H1 (cell line): ENCODE data around the gene OTUD5. TPM values are rescaled to one million over a fixed set of nuclear protein-coding genes. Genes with fewer than 3 reads are reported as not detected.

Source experiments
- CTCF ChIA-PET: fragments of 300-600 bp; sonication (Branson Sonifier 250); formaldehyde crosslinking; loops from one replicate; lab custom pipeline; 2021; ENCODE audit not compliant: partially characterized antibody; lab: Charles Lee
- POLR2A ChIA-PET: fragments of 300-600 bp; sonication (Branson Sonifier 250); formaldehyde crosslinking; loops from one replicate; lab custom pipeline; 2021; ENCODE audit warnings: inconsistent platforms; ENCODE audit not compliant: partially characterized antibody; lab: Charles Lee
- DNase-seq, 2 experiments: peaks; one replicate each; pipeline versions ENCODE4 v3.0.0 to v3.0.0-alpha.2; 2010 to 2022; ENCODE audit warnings: low spot score in 2 of 2, low read depth in 1 of 2, mixed read lengths in 1 of 2
- FAIRE-seq: peaks from 2 replicates; lab custom pipeline; 2011; peaks lifted over from hg19 to GRCh38; lab: Jason Lieb, UNC
- H2AFZ ChIP-seq: 2 replicates; pipeline ENCODE4 v1.8.1; 2012; ENCODE audit warnings: low read length, inconsistent platforms
- H2AK5ac ChIP-seq: 2 replicates; pipeline ENCODE4 v1.6.1; 2013; ENCODE audit warnings: low read depth, low read length
- H2BK120ac ChIP-seq: replicated peaks from 2 replicates; pipeline ENCODE3; 2013; ENCODE audit warnings: low read depth, low read length, inconsistent platforms
- H2BK12ac ChIP-seq: 2 replicates; pipeline ENCODE4 v1.6.1; 2013; ENCODE audit warnings: low read depth, low read length
- H2BK15ac ChIP-seq: 2 replicates; pipeline ENCODE4 v1.6.1; 2013; ENCODE audit warnings: low read length
- H2BK20ac ChIP-seq: 2 replicates; pipeline ENCODE4 v1.6.1; 2013; ENCODE audit warnings: low read length
- H2BK5ac ChIP-seq: 2 replicates; pipeline ENCODE4 v1.6.1; 2013; ENCODE audit warnings: low read depth, low read length
- H3K14ac ChIP-seq: 2 replicates; pipeline ENCODE4 v1.6.1; 2013; ENCODE audit warnings: inconsistent platforms; ENCODE audit not compliant: insufficient read length
- H3K18ac ChIP-seq: 2 replicates; pipeline ENCODE4 v1.6.1; 2013; ENCODE audit warnings: low read length; ENCODE audit errors: extremely low read depth
- H3K23ac ChIP-seq: 2 replicates; pipeline ENCODE4 v1.6.1; 2013; ENCODE audit warnings: inconsistent platforms; ENCODE audit not compliant: insufficient read length
- H3K23me2 ChIP-seq: 2 replicates; pipeline ENCODE4 v1.6.1; 2013; ENCODE audit warnings: low read depth, low read length
- H3K27ac ChIP-seq: 2 replicates; pipeline ENCODE4 v1.6.1; 2011; ENCODE audit warnings: low read depth, low read length, inconsistent platforms
- H3K27me3 ChIP-seq, 4 experiments: replicated peaks in 1 of 4; 1 replicate in 1 of 4; 2 replicates in 3 of 4; pipeline versions ENCODE4 v1.6.1 to v1.8.1; 2011 to 2013; ENCODE audit warnings: low read length in 3 of 4, mild to moderate bottlenecking in 3 of 4, inconsistent platforms in 2 of 4, mixed read lengths in 2 of 4, moderate library complexity in 1 of 4; ENCODE audit not compliant: control insufficient read depth in 3 of 4, insufficient read depth in 3 of 4; ENCODE audit errors: extremely low read depth in 1 of 4
- H3K36me3 ChIP-seq, 4 experiments: 2 replicates each; pipeline versions ENCODE4 v1.6.1 to v1.8.1; 2011 to 2013; ENCODE audit warnings: mild to moderate bottlenecking in 4 of 4, low read length in 3 of 4, moderate library complexity in 2 of 4, control low read depth in 1 of 4, inconsistent platforms in 1 of 4; ENCODE audit not compliant: insufficient read depth in 4 of 4, control insufficient read depth in 2 of 4
- H3K4ac ChIP-seq: replicated peaks from 2 replicates; pipeline ENCODE3; 2013; ENCODE audit warnings: low read length, low read depth, mixed read lengths, inconsistent platforms; ENCODE audit not compliant: insufficient read length
- H3K4me1 ChIP-seq, 4 experiments: replicated peaks in 1 of 4; 1 replicate in 1 of 4; 2 replicates in 3 of 4; pipeline versions ENCODE4 v1.6.1 to v1.8.1; 2011 to 2013; ENCODE audit warnings: low read length in 3 of 4, inconsistent platforms in 2 of 4, mixed read lengths in 1 of 4; ENCODE audit not compliant: insufficient read depth in 4 of 4, control insufficient read depth in 3 of 4
- H3K4me2 ChIP-seq, 2 experiments: 2 replicates each; pipeline versions ENCODE4 v1.6.1 to v1.8.1; 2011 to 2013; ENCODE audit warnings: low read depth in 2 of 2, low read length in 2 of 2, control low read depth in 1 of 2, inconsistent platforms in 1 of 2, mild to moderate bottlenecking in 1 of 2; ENCODE audit not compliant: insufficient read depth in 1 of 2
- H3K4me3 ChIP-seq, 4 experiments: fragments of 200-600, 300-600 bp in 1 of 4; sonication (generic), shearing (Covaris generic), sonication (Bioruptor Twin) in 1 of 4; 2 replicates each; pipeline versions ENCODE4 v1.5.1 to v1.8.1; 2011 to 2016; ENCODE audit warnings: low read length in 4 of 4, low read depth in 3 of 4, control low read depth in 2 of 4, inconsistent platforms in 2 of 4, mild to moderate bottlenecking in 2 of 4, mixed read lengths in 1 of 4, moderate library complexity in 1 of 4; ENCODE audit not compliant: insufficient read depth in 2 of 4; ENCODE audit errors: extremely low read depth in 1 of 4
- H3K56ac ChIP-seq: replicated peaks from 2 replicates; pipeline ENCODE3; 2013; ENCODE audit warnings: low read depth, mild to moderate bottlenecking, mixed read lengths, low read length, inconsistent platforms; ENCODE audit not compliant: insufficient read length
- H3K79me1 ChIP-seq: 2 replicates; pipeline ENCODE4 v1.6.1; 2013; ENCODE audit warnings: low read depth, low read length, control low read depth
- H3K79me2 ChIP-seq, 2 experiments: 2 replicates each; pipeline versions ENCODE4 v1.6.1 to v1.8.1; 2012 to 2013; ENCODE audit warnings: low read length in 2 of 2, mild to moderate bottlenecking in 2 of 2, inconsistent platforms in 1 of 2; ENCODE audit not compliant: insufficient read depth in 2 of 2, control insufficient read depth in 1 of 2
- H3K9ac ChIP-seq, 4 experiments: replicated peaks in 1 of 4; 1 replicate in 1 of 4; 2 replicates in 3 of 4; pipeline versions ENCODE4 v1.6.1 to v1.8.1; 2011 to 2013; ENCODE audit warnings: low read depth in 3 of 4, low read length in 3 of 4, control low read depth in 2 of 4, mild to moderate bottlenecking in 2 of 4, moderate library complexity in 2 of 4, inconsistent platforms in 1 of 4; ENCODE audit errors: extremely low read depth in 1 of 4
- H3K9me3 ChIP-seq, 2 experiments: 2 replicates each; pipeline versions ENCODE4 v1.6.1 to v1.8.1; 2012 to 2013; ENCODE audit warnings: mild to moderate bottlenecking in 2 of 2, moderate library complexity in 2 of 2, control low read depth in 1 of 2, inconsistent platforms in 1 of 2, low read depth in 1 of 2, low read length in 1 of 2, mixed read lengths in 1 of 2; ENCODE audit not compliant: insufficient read depth in 2 of 2
- H4K20me1 ChIP-seq, 2 experiments: replicated peaks in 1 of 2; 2 replicates each; pipeline versions ENCODE3 to v1.8.1; 2011 to 2013; ENCODE audit warnings: inconsistent platforms in 2 of 2, low read length in 2 of 2, mild to moderate bottlenecking in 1 of 2; ENCODE audit not compliant: insufficient read depth in 2 of 2, control insufficient read depth in 1 of 2
- H4K5ac ChIP-seq: 2 replicates; pipeline ENCODE4 v1.6.1; 2013; ENCODE audit warnings: low read length, low read depth, mixed read lengths, inconsistent platforms; ENCODE audit not compliant: insufficient read length
- H4K8ac ChIP-seq: 2 replicates; pipeline ENCODE4 v1.8.0; 2013; ENCODE audit warnings: mild to moderate bottlenecking, moderate library complexity, low read length, inconsistent platforms; ENCODE audit not compliant: insufficient read depth; ENCODE audit errors: extremely low read depth
- H4K91ac ChIP-seq: replicated peaks from 2 replicates; pipeline ENCODE3; 2013; ENCODE audit warnings: low read length, mixed read lengths, inconsistent platforms; ENCODE audit not compliant: insufficient read length
- CREB1 ChIP-seq: IDR thresholded peaks from 2 replicates; pipeline ENCODE4 v1.6.1; 2012; ENCODE audit warnings: inconsistent platforms
- EP300 ChIP-seq, 2 experiments: IDR thresholded peaks; 1 replicate in 1 of 2; 2 replicates in 1 of 2; pipeline ENCODE4 v1.6.1; 2011 to 2012; ENCODE audit warnings: low read depth in 2 of 2, low read length in 2 of 2, mild to moderate bottlenecking in 2 of 2, borderline replicate concordance in 1 of 2, inconsistent platforms in 1 of 2, moderate library complexity in 1 of 2
- NRF1 ChIP-seq: IDR thresholded peaks from 2 replicates; pipeline ENCODE4 v1.6.1; 2011; ENCODE audit warnings: mild to moderate bottlenecking, low read depth, low read length, improper control_type of control experiment
- POLR2AphosphoS5 ChIP-seq: IDR thresholded peaks from 2 replicates; pipeline ENCODE4 v1.6.1; 2011; ENCODE audit warnings: low read depth, low read length
- RNF2 ChIP-seq: fragments of 200-900, 300-1000 bp; sonication (generic); IDR thresholded peaks from 2 replicates; pipeline ENCODE4 v1.7.1; 2016; ENCODE audit warnings: borderline replicate concordance, low read depth, mild to moderate bottlenecking, antibody characterized with exemption, low read length; ENCODE audit not compliant: poor library complexity, severe bottlenecking; ENCODE audit errors: missing control alignments
- SAP30 ChIP-seq: fragments of 300-600 bp; sonication (generic); IDR thresholded peaks from 2 replicates; pipeline ENCODE4 v1.7.1; 2012; ENCODE audit warnings: low read length, moderate library complexity, mild to moderate bottlenecking, inconsistent platforms; ENCODE audit not compliant: insufficient read depth, insufficient replicate concordance
- TBP ChIP-seq: IDR thresholded peaks from 2 replicates; pipeline ENCODE4 v1.6.1; 2011; ENCODE audit warnings: low read depth, low read length, improper control_type of control experiment
- TEAD4 ChIP-seq: IDR thresholded peaks from 2 replicates; pipeline ENCODE4 v1.6.1; 2012; ENCODE audit warnings: low read depth, low read length, inconsistent platforms, mixed read lengths
- WGBS, 2 experiments: shearing (Covaris generic) in 1 of 2; methylation state at CpG; one replicate each; pipeline versions ENCODE4 v1.1.6 to v1.1.7; 2013 to 2015; ENCODE audit warnings: low lambda C conversion rate in 2 of 2, mixed read lengths in 2 of 2, inconsistent platforms in 1 of 2, low coverage in 1 of 2, missing lambda C conversion rate in 1 of 2; ENCODE audit not compliant: insufficient replicate concordance in 2 of 2, insufficient coverage in 1 of 2, insufficient read length in 1 of 2; ENCODE audit errors: extremely low coverage in 1 of 2, missing lambda C conversion rate in 1 of 2; 5-methylcytosine and 5-hydroxymethylcytosine counted together
- polyA plus RNA-seq, 7 experiments: library from polyadenylated mRNA; depleted of rRNA in 3 of 7; stranded (reverse) in 5 of 7; unstranded in 2 of 7; fragments of >200 nt in 5 of 7; fragments of 200-250 nt in 2 of 7; gene quantifications; 1 replicate in 5 of 7; 2 replicates in 1 of 7; 4 replicates in 1 of 7; pipeline versions ENCODE4 v1.2.1 to v1.2.3, GENCODE V29; 2011 to 2013; ENCODE audit warnings: missing spikeins in 2 of 7, mixed read lengths in 2 of 7
- total RNA-seq: library from RNA; stranded (reverse); fragmentation: NEBNext Ultra II Directional; extraction: Animal tissue kit (Norgen Biotek cat#: 25700); gene quantifications from 2 replicates; pipeline ENCODE4 v1.2.1, GENCODE V29; 2021

OTUD5 gene
- total and polyA plus RNA-seq, 2 of the 8 experiments (the other 6 are each of a cell fraction or from before 2014, with no cell fraction given): 46.3 to 53.5 TPM

DNA sequence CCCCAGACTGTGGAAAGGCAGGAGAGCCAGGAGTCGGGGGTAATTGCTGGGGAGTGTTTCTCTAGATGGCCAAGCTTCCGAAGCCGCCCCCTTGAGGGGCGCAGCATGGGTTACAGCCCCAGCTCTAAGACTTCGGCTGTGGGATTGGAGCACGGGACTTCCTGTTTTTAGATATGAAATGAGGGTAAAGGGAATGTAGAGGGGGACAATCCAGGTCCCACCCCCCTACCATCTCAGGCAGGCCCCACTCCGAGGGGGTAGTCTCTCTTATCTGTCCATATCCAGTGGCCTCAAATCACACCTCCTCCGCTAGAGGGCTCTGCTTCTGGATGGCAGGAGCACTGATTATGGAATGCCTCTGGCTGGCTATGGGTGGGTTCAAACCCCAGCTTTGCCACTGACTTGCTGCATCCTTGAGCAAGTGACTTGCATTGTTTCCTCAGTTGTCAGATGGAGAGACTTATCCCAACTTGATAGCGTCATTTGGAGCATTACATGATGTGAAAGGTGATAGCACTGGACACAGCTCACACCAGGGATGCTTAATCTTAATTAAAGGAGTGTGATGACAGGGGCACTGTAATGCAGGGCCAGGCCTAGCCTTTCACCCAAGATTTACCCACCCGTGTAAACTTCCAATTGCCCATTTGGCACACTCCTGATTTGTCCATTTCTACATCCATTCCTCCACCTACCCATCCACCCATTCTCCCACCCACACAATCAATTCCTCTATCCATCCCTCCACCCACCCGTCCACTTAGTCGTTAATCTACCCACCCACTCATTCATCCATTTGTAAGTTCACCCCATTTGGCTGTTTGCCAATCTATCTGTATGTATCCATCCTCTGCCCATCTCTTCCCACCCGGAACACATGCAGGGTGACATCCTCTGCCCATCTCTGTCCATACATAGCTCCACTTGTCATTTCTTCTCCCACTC is 15.1 kb upstream of the OTUD5 start:
- FAIRE-seq (peak; percentile 98), DNase-seq (peak in 1 of 2 experiments; percentile 54)
- peak overlapping the region in 1 of 4 experiments; percentile 7; a peak in 2 of 7 replicates for H3K9ac ChIP-seq
- no peak overlapping the region for H3K14ac ChIP-seq
- no peak overlapping the region for H2BK12ac ChIP-seq
- H4K91ac ChIP-seq: no peak overlapping the region
- peak overlapping the region; percentile 39 to 70 (median 50) for H3K4me3 ChIP-seq
- peaks cover 2 to 4% of the 10 kb centered on the region in 2 experiments for H4K20me1 ChIP-seq
- POLR2A ChIA-PET: interaction anchor here (0.7 to 9.0 kb wide), 19 partner anchors 10 to 132 kb away, joined by 3 to 70 read pairs (median 7); partner anchors contain the start of genes GRIPAP1, OTUD5, PQBP1 and SLC35A2
- H3K23me2 ChIP-seq: peaks cover 4% of the 10 kb centered on the region; the same call in 1 of the 2 replicates
- H2BK15ac ChIP-seq: no peak overlapping the region
- no peak overlapping the region for H2BK120ac ChIP-seq
- CTCF ChIA-PET: interaction anchor here (1.0 to 2.5 kb wide), 14 partner anchors 10 to 185 kb away, joined by 3 to 15 read pairs (median 3); no protein-coding TSS in a partner anchor
- H3K36me3 ChIP-seq: peaks cover 2 to 20% (median 12%) of the 10 kb centered on the region in 4 experiments; a peak in 5 of 8 replicates
- no peaks in the 10 kb centered on the region for H3K79me1 ChIP-seq
- H3K27me3 ChIP-seq: no peaks in the 10 kb centered on the region
- H4K8ac ChIP-seq: peak overlapping the region; percentile 62; the same call in 1 of the 2 replicates
- no peak overlapping the region for H4K5ac ChIP-seq
- no peak overlapping the region for H3K23ac ChIP-seq
- no peaks in the 10 kb centered on the region for H3K9me3 ChIP-seq
- no peak overlapping the region for H2BK5ac ChIP-seq
- no peak overlapping the region for H2BK20ac ChIP-seq
- H3K4ac ChIP-seq: no peak overlapping the region
- no peak overlapping the region for H3K18ac ChIP-seq
- H3K56ac ChIP-seq: no peak overlapping the region
- WGBS, 2 experiments: 48% methylated on average over 7 of the region's 13 CpGs; no CpG with 5 or more reads in 1 of the 2 experiments
- H2AK5ac ChIP-seq: no peak overlapping the region
- H3K4me1 ChIP-seq: peaks cover 0 to 3% (median 0%) of the 10 kb centered on the region in 4 experiments; a peak in 1 of 7 replicates
- H3K79me2 ChIP-seq: no peaks in the 10 kb centered on the region
- no peak overlapping the region for H2AFZ ChIP-seq
- no peak overlapping the region; the same call in 1 of the 2 replicates for H3K27ac ChIP-seq
- peak overlapping the region; percentile 58 to 71 for H3K4me2 ChIP-seq
- peak; percentile 49 for TF ChIP-seq POLR2AphosphoS5
- no peak for TF ChIP-seq CREB1
- no peak for TF ChIP-seq EP300 (IDR thresholded peaks at IDR 0.05; ENCODE audit: borderline replicate concordance in 1 of 2, low read depth in 2 of 2, low read length in 2 of 2)
- TF ChIP-seq NRF1: no peak
- TF ChIP-seq SAP30: no peak
- TF ChIP-seq TEAD4: no peak
- TF ChIP-seq RNF2: no peak
- 0 out of 2 replicates have a peak, but pooled peaks have one; percentile 8 for TF ChIP-seq TBP
